ENCODE results near the gene AGXT2. TPM values are rescaled to one million over a fixed set of nuclear protein-coding genes. Genes with fewer than 3 reads are reported as not detected.

AGXT2 gene
- total RNA-seq, 1 donor from 2014 or later: 0.20 TPM

DNA sequence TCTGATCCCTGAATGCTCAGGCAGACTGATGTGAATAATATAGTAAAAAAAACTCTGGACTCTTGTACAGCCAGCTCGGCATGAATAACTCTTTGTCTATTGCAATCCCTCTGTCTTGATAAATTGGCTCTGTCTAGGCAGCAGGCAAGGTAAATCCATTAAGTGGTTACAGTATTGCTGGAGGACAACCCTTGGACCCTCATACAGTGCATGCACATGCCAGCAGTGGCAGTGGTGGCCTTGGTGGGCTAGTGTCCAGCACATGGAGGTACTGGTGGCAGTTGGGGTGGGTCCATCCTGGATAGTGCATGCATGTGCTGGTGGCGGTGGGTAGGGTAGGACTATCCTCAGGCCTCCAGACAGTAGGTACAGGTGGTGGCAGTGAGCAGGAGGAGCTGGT is 79.5 kb downstream of the AGXT2 start:
- DNase-seq (ENCODE audit: low read depth): no peak

DNA sequence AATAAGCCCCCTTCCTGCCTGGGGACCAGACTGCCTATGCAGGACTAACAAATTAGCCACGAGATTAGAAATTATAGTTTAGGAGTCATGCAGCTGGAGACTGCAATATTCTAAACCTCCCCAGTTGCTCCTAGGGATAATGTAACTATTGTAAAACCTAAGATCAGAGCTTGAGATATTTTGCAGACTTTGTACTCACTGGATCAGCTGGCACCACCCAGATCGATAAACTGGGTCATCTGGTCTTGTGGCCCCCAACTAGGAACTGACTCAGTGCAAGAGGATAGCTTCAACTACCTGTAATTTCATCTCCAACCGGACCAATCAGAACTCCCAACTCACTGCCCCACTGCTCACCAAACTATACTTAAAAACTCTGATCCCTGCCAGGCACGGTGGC is 80.2 kb downstream of the AGXT2 start:
- DNase-seq (ENCODE audit: low read depth): no peak

DNA sequence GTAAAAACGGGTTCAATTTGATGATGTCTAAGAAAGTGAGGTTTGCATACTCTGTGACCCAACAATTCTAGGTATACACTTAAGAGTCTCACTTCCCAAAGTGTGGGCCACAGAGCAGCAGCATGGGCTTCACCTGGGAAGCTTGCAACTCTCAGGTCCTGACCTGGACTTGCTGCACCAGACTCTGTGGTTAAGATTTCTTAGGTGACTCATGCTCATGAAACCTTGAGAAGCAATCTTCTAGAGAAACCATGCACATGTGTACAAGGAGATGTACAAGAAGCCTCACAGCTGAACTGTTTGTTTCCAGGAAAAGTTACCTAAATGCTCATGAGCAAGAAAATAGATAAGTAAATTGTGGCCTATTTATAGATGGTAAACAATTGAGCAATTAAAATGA is 88.4 kb downstream of the AGXT2 start:
- DNase-seq (ENCODE audit: low read depth): peak; percentile 95

DNA sequence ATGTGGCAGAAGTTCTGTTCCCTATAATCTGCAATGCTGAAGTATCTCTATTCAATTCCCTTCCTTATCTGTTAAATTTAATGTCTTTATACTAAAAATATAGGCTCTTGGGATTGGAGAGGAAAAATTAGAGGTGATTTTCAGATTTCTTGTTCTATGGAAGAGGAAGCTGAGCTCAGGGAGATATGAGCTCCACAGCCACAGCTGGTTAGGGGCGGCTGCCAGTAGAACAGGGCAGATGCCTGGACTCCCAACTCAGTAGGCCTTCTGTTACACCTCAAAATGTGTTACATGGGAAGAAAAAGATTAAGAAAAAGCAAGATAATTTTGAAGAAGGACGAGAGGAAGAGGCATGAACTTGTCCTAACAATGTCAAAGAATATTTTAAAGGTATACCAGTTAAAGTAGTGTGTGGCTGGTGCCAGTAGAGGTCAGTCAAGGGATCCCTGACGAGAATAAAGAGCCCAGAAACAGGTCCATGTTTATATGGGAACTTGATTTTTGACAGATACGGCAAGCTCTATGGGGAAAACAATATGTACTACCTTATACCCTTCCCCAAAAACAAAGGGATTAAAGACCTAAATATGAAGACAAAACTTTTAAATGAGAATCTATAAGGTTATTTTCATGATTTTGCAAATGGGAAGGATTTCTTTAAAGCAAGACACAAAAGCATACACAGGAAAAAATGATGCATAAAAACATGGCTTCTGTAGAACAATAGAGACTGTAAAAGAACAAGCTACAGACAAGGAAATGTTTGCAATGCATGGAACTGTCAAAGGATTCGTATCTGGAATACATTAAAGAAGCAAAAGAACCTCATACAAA is 89.7 kb downstream of the AGXT2 start:
- peak; percentile 46 for DNase-seq (ENCODE audit: low read depth)

DNA sequence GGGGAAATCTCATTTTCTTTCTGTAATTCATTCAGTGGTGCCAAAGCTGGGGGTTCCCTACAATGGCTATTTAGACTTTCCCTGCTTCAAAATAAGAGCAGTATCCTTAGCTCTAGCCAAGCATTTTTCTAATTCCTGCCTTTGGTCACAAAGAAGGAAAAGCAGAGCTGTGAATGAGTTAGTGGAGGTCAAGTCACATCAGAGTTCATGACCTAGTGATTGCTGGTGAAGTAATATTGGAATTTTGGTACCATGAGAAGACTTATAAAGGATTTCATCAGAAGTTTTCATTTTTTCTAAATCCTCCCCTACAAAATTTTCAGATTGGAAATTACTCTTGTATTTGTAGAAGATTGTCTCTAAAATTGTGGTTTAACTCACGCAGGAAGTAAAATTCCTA is 90.4 kb downstream of the AGXT2 start:
- DNase-seq (ENCODE audit: low read depth): peak; percentile 72

Other genes starting within 250 kb of the AGXT2 start
- 0.65 TPM in 1 of 2 replicates, not detected in the other for gene TTC23L, start 208.8 kb downstream of the AGXT2 start, total RNA-seq
- gene RAD1, start 132.4 kb downstream of the AGXT2 start, total RNA-seq: 12.0 and 14.1 TPM in 2 replicates
- 27.3 and 37.9 TPM in 2 replicates for gene BRIX1, start 132.2 kb downstream of the AGXT2 start, total RNA-seq
- 24.8 and 47.9 TPM in 2 replicates for gene DNAJC21, start 118.4 kb downstream of the AGXT2 start, total RNA-seq
- gene PRLR, start 182.5 kb upstream of the AGXT2 start, total RNA-seq: 0.35 and 0.50 TPM in 2 replicates